HFF-Myc (cell line): ENCODE results near the gene SLX9.

Source experiments
- DNase-seq: peaks from one replicate; pipeline ENCODE4 v3.0.0-alpha.2; 2011; ENCODE audit warnings: low read depth; ENCODE audit errors: extremely low read depth
- H3K4me3 ChIP-seq: replicated peaks from 2 replicates; pipeline ENCODE4 v1.5.1; 2011; ENCODE audit warnings: low read depth, mild to moderate bottlenecking, control low read depth, low read length
- CTCF ChIP-seq: IDR thresholded peaks from 2 replicates; pipeline ENCODE4 v1.5.1; 2012; ENCODE audit warnings: mild to moderate bottlenecking, low read depth, low read length, control low read depth; ENCODE audit errors: missing control alignments

The SLX9 gene

GRCh38 chr21:44956356-44957046 lies 16.7 kb downstream of the SLX9 start:
- TF ChIP-seq CTCF: no peak
- H3K4me3 ChIP-seq: no peak overlapping the region
- DNase-seq: no peak

GRCh38 chr21:44957047-44957831 lies 17.4 kb downstream of the SLX9 start:
- DNase-seq: no peak
- TF ChIP-seq CTCF: no peak
- no peak overlapping the region for H3K4me3 ChIP-seq

GRCh38 chr21:44957901-44958451 lies 18.1 kb downstream of the SLX9 start:
- no peak overlapping the region for H3K4me3 ChIP-seq
- TF ChIP-seq CTCF: no peak
- DNase-seq: no peak

GRCh38 chr21:44958471-44959191 lies 18.8 kb downstream of the SLX9 start:
- no peak overlapping the region for H3K4me3 ChIP-seq
- no peak for TF ChIP-seq CTCF
- no peak for DNase-seq

GRCh38 chr21:44959376-44960091 lies 19.7 kb downstream of the SLX9 start:
- no peak overlapping the region for H3K4me3 ChIP-seq
- no peak for TF ChIP-seq CTCF
- no peak for DNase-seq
